Measurements from ENCODE around the gene PRSS3. TPM values are rescaled to one million over a fixed set of nuclear protein-coding genes. Genes with fewer than 3 reads are reported as not detected.

The PRSS3 gene
- total RNA-seq, 1 donor from 2014 or later: 7.6 TPM

DNA sequence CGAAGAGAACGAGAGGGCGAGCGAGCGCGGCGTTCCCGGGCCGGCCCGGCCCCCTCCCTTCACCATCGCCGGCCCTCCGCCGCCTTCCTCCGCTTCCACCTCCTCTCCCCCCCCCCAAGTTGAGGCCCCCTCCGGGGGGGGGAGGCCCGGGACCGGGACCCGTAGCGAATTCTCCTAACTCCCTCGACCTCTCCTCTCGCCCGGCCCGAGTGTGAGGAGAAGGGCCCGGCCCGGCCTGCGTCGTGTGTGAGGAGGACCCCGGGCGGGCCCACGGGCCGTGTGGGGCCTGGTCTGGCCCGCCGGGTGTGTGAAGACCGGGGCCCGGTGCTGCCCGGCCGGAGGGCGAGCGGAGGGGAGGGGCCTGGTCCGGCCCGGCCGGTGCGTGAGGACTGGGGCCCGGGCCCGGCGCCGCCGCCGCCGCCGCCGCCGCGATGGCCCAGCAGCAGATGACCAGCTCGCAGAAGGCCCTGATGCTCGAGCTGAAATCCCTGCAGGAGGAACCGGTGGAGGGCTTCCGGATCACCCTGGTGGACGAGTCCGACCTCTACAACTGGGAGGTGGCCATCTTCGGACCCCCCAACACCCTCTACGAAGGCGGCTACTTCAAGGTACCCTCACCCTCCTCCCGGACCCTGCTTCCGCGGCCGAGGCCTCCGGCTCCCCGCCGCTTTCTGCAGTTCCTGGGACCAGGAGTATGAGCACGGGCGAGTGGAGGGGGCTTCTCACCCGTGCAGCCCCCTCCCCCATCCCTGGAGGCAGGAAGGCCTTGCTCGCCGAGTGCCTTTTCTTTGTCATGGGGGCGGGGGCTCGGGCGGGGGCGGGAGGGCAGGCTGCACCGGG, 22.2 kb downstream of the PRSS3 start:
- TF ChIP-seq POLR2A (IDR thresholded peaks at IDR 0.05) (no peak), POLR2AphosphoS5 (IDR thresholded peaks at IDR 0.05; ENCODE audit: insufficient read depth in 1 of 2, low read depth in 1 of 2) (peak in 1 of 2 donors; percentile 24)
- peaks cover 63% of the 10 kb centered on the region for H3K4me1 ChIP-seq
- H3K27me3 ChIP-seq: no peaks in the 10 kb centered on the region
- H3K27ac ChIP-seq: peak overlapping the region; percentile 100
- intact Hi-C loops (cut with DNase I): loop anchor here (5.0 kb wide), 1 partner anchor 35 kb away; no protein-coding TSS in a partner anchor
- H3K4me3 ChIP-seq: peak overlapping the region; percentile 97 to 98
- H3K9me3 ChIP-seq: no peaks in the 10 kb centered on the region
- peak in 1 of 2 donors; percentile 88 for DNase-seq (ENCODE audit: extremely low spot score in 2 of 2)
- no peaks in the 10 kb centered on the region for H3K36me3 ChIP-seq

DNA sequence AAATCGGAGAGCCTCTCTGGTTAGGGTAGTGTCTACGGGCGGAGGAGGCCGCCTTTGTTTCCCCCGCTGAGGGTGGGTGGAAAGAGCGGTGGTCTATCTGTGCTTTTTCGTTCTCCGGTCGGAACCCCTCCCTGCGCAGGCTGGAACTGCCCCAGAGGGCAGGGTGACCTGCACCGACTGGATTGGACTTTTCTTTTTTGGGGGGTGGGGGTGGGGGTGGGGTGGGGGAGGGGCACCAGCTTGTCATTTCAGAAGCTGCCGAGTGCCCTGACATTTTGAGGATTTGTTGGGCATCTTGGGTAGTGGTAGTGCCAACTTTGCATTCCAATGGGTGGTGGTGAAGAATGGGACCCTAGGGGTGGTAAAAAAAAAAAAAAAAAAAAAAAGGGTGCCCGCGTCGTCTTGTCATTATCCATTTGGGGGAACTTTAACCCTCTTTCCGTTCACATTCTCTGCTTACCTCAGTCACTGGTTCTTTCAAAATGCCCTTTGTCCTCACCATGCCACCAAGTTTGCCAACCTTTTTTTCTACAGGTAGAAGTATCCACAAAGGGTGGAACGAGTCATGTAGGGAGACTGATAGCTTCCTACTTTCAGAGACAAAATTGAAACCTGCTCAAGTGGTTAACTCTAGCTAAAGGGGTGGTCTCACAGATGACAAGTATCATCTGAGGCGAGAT, 22.9 kb downstream of the PRSS3 start:
- Histone ChIP-seq H3K4me1 (peaks cover 69% of the 10 kb centered on the region), H3K9me3 (no peaks in the 10 kb centered on the region), H3K27ac (peak overlapping the region; percentile 100), H3K36me3 (no peaks in the 10 kb centered on the region), H3K27me3 (no peaks in the 10 kb centered on the region), H3K4me3 (peak overlapping the region; percentile 97 to 98)
- DNase-seq (ENCODE audit: extremely low spot score in 2 of 2): peak in 1 of 2 donors; percentile 89
- TF ChIP-seq POLR2A (IDR thresholded peaks at IDR 0.05): no peak
- TF ChIP-seq, protein P1, sequence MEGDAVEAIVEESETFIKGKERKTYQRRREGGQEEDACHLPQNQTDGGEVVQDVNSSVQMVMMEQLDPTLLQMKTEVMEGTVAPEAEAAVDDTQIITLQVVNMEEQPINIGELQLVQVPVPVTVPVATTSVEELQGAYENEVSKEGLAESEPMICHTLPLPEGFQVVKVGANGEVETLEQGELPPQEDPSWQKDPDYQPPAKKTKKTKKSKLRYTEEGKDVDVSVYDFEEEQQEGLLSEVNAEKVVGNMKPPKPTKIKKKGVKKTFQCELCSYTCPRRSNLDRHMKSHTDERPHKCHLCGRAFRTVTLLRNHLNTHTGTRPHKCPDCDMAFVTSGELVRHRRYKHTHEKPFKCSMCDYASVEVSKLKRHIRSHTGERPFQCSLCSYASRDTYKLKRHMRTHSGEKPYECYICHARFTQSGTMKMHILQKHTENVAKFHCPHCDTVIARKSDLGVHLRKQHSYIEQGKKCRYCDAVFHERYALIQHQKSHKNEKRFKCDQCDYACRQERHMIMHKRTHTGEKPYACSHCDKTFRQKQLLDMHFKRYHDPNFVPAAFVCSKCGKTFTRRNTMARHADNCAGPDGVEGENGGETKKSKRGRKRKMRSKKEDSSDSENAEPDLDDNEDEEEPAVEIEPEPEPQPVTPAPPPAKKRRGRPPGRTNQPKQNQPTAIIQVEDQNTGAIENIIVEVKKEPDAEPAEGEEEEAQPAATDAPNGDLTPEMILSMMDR (IDR thresholded peaks at IDR 0.05): no peak
- TF ChIP-seq POLR2AphosphoS5 (IDR thresholded peaks at IDR 0.05; ENCODE audit: insufficient read depth in 1 of 2, low read depth in 1 of 2): no peak
- intact Hi-C loops (cut with DNase I): loop anchor here (5.0 kb wide), 1 partner anchor 34 kb away; no protein-coding TSS in a partner anchor

DNA sequence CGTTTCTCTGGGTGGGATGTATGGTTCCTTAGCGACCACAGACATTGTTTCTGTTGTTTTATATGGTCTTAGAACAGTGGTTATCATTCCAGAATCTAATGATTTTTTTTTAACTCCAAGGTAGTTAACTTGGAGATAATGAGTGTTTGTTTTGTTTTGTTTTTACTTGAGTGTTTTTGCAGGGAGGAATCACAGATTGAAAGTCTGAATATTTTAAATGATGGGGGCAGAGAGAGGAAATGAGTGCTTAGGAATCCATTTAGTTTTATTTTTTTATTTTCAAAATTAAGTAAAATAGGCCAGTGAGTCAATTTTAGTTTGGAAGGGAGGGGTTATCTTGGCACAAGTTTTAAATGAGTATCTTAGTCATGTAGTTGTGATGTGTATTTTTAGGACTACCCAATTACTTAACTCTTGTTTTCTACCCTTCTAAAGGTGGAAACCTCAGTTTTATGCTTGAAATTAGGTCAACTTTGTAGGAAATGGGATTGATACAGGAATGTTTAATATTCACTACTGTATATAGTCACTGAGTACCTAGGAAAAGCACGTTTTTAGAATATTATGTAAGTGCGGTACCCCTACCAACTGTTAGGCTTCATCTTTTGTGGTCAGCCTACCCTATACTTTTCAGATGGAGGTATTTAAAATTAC, 23.6 kb downstream of the PRSS3 start:
- Histone ChIP-seq H3K36me3 (no peaks in the 10 kb centered on the region), H3K4me3 (peak overlapping the region; percentile 97 to 98), H3K9me3 (no peaks in the 10 kb centered on the region), H3K27ac (peak overlapping the region; percentile 100), H3K4me1 (peaks cover 74% of the 10 kb centered on the region), H3K27me3 (no peaks in the 10 kb centered on the region)
- TF ChIP-seq POLR2A (IDR thresholded peaks at IDR 0.05) (no peak), POLR2AphosphoS5 (IDR thresholded peaks at IDR 0.05; ENCODE audit: insufficient read depth in 1 of 2, low read depth in 1 of 2) (no peak)
- TF ChIP-seq, protein P1 (IDR thresholded peaks at IDR 0.05): no peak
- intact Hi-C loops (cut with DNase I): loop anchor here (5.0 kb wide), 1 partner anchor 33 kb away; no protein-coding TSS in a partner anchor
- no peak for DNase-seq (ENCODE audit: extremely low spot score in 2 of 2)

DNA sequence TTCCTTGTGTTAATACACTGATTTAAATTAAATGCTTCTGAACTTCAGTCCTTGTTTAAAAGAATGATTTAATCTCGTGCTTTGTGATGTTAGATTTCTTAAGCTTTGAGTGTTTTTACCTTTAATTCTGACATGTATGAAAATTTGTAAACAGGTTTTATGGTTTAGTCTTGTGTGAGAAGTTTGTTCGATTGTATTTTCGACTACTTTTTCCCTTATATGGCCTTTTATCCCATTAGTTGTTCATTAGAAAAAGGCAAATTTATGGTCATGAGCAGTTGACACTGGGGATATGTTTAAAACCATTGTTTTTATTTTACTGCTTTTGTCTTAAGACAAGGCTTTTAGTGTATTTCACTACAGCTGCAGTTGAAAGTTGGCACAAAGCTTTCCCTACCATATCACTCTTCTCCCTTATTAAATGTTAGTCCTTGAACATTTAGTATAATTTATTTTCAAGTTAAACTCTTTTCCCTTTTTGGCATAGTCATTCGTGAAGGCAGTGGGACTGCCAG, 24.9 kb downstream of the PRSS3 start:
- H3K27ac ChIP-seq: peak overlapping the region; percentile 100
- intact Hi-C loops (cut with DNase I): no loop called here
- H3K4me1 ChIP-seq: peaks cover 68% of the 10 kb centered on the region

More for the DNA sequence above, 24.9 kb downstream of the PRSS3 start:
- Histone ChIP-seq H3K36me3 (no peaks in the 10 kb centered on the region), H3K27me3 (no peaks in the 10 kb centered on the region), H3K4me3 (peak overlapping the region in 1 of 2 donors; percentile 97), H3K9me3 (no peaks in the 10 kb centered on the region)
- no peak for DNase-seq (ENCODE audit: extremely low spot score in 2 of 2)
- TF ChIP-seq POLR2A (IDR thresholded peaks at IDR 0.05): no peak
- no peak for TF ChIP-seq POLR2AphosphoS5 (IDR thresholded peaks at IDR 0.05; ENCODE audit: insufficient read depth in 1 of 2, low read depth in 1 of 2)
- TF ChIP-seq, protein P1 (IDR thresholded peaks at IDR 0.05): no peak
